Panc1 (cell line): ENCODE measurements around the gene FLOT2.

ENCODE experiments used
- POLR2AphosphoS5 ChIP-seq: IDR thresholded peaks from 2 replicates; pipeline ENCODE4 v1.6.1; 2012; ENCODE audit warnings: mild to moderate bottlenecking, low read depth, low read length, moderate library complexity
- SIN3A ChIP-seq: IDR thresholded peaks from 2 replicates; pipeline ENCODE4 v1.6.1; 2012; ENCODE audit warnings: low read depth, mild to moderate bottlenecking, low read length, moderate library complexity, borderline replicate concordance; ENCODE audit not compliant: insufficient read depth
- TCF7L2 ChIP-seq: IDR thresholded peaks from 2 replicates; pipeline ENCODE4 v1.6.1; 2011; ENCODE audit warnings: mild to moderate bottlenecking, low read depth, low read length, inconsistent platforms
- TF ChIP-seq, protein P1 (sequence below): fragments of 450-650 bp; IDR thresholded peaks from 2 replicates; pipeline ENCODE4 v1.5.1; 2017; ENCODE audit warnings: mild to moderate bottlenecking
- TF ChIP-seq, protein P2 (sequence below), 2 experiments: IDR thresholded peaks; 2 replicates each; pipeline ENCODE4 v1.6.1; 2011 to 2012; ENCODE audit warnings: low read depth in 2 of 2, control low read depth in 1 of 2, low read length in 1 of 2, mild to moderate bottlenecking in 1 of 2, moderate library complexity in 1 of 2; ENCODE audit not compliant: insufficient read depth in 1 of 2

DNA sequence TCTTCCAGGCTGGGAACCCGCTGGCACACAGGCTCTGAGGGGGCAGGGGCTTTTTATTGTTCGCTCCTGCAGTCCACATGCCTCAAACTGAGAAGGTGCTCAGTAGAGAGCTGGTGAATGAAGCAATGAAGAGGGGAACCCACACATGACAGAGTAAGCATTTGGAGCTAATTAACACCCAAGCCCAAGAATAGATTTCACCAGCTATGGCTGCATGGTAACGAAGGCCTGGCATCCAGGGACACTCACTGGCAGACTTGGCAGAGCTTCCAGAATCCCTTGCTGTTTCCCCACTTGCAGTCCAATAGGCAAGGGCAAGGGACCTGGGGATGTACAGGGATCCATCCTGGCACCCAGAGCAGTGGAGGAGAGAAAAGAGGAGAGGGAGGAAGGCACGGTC is 12.2 kb downstream of the FLOT2 start:
- TF ChIP-seq, protein P1, sequence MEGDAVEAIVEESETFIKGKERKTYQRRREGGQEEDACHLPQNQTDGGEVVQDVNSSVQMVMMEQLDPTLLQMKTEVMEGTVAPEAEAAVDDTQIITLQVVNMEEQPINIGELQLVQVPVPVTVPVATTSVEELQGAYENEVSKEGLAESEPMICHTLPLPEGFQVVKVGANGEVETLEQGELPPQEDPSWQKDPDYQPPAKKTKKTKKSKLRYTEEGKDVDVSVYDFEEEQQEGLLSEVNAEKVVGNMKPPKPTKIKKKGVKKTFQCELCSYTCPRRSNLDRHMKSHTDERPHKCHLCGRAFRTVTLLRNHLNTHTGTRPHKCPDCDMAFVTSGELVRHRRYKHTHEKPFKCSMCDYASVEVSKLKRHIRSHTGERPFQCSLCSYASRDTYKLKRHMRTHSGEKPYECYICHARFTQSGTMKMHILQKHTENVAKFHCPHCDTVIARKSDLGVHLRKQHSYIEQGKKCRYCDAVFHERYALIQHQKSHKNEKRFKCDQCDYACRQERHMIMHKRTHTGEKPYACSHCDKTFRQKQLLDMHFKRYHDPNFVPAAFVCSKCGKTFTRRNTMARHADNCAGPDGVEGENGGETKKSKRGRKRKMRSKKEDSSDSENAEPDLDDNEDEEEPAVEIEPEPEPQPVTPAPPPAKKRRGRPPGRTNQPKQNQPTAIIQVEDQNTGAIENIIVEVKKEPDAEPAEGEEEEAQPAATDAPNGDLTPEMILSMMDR, result no peak
- TF ChIP-seq TCF7L2 (no peak), POLR2AphosphoS5 (no peak), SIN3A (no peak)
- TF ChIP-seq, protein P2, sequence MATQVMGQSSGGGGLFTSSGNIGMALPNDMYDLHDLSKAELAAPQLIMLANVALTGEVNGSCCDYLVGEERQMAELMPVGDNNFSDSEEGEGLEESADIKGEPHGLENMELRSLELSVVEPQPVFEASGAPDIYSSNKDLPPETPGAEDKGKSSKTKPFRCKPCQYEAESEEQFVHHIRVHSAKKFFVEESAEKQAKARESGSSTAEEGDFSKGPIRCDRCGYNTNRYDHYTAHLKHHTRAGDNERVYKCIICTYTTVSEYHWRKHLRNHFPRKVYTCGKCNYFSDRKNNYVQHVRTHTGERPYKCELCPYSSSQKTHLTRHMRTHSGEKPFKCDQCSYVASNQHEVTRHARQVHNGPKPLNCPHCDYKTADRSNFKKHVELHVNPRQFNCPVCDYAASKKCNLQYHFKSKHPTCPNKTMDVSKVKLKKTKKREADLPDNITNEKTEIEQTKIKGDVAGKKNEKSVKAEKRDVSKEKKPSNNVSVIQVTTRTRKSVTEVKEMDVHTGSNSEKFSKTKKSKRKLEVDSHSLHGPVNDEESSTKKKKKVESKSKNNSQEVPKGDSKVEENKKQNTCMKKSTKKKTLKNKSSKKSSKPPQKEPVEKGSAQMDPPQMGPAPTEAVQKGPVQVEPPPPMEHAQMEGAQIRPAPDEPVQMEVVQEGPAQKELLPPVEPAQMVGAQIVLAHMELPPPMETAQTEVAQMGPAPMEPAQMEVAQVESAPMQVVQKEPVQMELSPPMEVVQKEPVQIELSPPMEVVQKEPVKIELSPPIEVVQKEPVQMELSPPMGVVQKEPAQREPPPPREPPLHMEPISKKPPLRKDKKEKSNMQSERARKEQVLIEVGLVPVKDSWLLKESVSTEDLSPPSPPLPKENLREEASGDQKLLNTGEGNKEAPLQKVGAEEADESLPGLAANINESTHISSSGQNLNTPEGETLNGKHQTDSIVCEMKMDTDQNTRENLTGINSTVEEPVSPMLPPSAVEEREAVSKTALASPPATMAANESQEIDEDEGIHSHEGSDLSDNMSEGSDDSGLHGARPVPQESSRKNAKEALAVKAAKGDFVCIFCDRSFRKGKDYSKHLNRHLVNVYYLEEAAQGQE (IDR thresholded peaks at IDR 0.05; ENCODE audit: insufficient read depth in 1 of 2, low read depth in 2 of 2, low read length in 1 of 2), result no peak
